Measurements from ENCODE around the gene DCST2.

Gene DCST2

DNA sequence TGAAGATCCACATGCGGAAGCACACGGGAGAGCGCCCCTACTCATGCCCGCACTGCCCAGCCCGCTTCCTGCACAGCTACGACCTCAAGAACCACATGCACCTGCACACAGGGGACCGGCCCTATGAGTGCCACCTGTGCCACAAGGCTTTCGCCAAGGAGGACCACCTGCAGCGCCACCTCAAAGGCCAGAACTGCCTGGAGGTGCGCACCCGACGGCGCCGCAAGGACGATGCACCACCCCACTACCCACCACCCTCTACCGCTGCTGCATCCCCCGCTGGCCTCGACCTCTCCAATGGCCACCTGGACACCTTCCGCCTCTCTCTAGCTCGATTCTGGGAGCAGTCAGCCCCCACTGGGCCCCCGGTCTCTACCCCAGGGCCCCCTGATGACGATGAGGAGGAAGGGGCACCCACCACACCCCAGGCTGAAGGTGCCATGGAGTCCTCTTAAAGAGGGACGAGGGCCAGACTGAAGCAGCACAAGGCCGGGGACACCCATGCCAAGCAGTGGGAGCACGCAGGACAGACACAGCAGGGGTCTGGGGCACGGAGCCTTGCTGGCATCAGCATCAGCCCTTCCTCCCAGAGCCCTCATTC lies 17.2 kb downstream of the DCST2 start:
- no peaks in the 10 kb centered on the region for H3K27me3 ChIP-seq (ENCODE audit: insufficient read depth, poor library complexity, severe bottlenecking)
- no peak overlapping the region for H3K4me3 ChIP-seq (replicated peaks; ENCODE audit: insufficient read depth, low read length)
- no peak overlapping the region; the same call in 1 of the 2 replicates for H3K27ac ChIP-seq (replicated peaks)
- TF ChIP-seq POLR2AphosphoS5 (IDR thresholded peaks at IDR 0.05; ENCODE audit: low read depth): peak; percentile 67
- no peak for TF ChIP-seq GABPA (IDR thresholded peaks at IDR 0.05; ENCODE audit: low read depth)
- DNase-seq (ENCODE audit: low read depth in 1 of 2, low spot score in 1 of 2): peak in 1 of 2 experiments; percentile 28

GRCh38 chr1:155015527-155016230 lies 17.9 kb downstream of the DCST2 start:
- TF ChIP-seq, protein P1, sequence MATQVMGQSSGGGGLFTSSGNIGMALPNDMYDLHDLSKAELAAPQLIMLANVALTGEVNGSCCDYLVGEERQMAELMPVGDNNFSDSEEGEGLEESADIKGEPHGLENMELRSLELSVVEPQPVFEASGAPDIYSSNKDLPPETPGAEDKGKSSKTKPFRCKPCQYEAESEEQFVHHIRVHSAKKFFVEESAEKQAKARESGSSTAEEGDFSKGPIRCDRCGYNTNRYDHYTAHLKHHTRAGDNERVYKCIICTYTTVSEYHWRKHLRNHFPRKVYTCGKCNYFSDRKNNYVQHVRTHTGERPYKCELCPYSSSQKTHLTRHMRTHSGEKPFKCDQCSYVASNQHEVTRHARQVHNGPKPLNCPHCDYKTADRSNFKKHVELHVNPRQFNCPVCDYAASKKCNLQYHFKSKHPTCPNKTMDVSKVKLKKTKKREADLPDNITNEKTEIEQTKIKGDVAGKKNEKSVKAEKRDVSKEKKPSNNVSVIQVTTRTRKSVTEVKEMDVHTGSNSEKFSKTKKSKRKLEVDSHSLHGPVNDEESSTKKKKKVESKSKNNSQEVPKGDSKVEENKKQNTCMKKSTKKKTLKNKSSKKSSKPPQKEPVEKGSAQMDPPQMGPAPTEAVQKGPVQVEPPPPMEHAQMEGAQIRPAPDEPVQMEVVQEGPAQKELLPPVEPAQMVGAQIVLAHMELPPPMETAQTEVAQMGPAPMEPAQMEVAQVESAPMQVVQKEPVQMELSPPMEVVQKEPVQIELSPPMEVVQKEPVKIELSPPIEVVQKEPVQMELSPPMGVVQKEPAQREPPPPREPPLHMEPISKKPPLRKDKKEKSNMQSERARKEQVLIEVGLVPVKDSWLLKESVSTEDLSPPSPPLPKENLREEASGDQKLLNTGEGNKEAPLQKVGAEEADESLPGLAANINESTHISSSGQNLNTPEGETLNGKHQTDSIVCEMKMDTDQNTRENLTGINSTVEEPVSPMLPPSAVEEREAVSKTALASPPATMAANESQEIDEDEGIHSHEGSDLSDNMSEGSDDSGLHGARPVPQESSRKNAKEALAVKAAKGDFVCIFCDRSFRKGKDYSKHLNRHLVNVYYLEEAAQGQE (IDR thresholded peaks at IDR 0.05; ENCODE audit: insufficient replicate concordance, low read depth): no peak
- TF ChIP-seq GABPA (IDR thresholded peaks at IDR 0.05; ENCODE audit: low read depth): no peak
- TF ChIP-seq, protein P2, sequence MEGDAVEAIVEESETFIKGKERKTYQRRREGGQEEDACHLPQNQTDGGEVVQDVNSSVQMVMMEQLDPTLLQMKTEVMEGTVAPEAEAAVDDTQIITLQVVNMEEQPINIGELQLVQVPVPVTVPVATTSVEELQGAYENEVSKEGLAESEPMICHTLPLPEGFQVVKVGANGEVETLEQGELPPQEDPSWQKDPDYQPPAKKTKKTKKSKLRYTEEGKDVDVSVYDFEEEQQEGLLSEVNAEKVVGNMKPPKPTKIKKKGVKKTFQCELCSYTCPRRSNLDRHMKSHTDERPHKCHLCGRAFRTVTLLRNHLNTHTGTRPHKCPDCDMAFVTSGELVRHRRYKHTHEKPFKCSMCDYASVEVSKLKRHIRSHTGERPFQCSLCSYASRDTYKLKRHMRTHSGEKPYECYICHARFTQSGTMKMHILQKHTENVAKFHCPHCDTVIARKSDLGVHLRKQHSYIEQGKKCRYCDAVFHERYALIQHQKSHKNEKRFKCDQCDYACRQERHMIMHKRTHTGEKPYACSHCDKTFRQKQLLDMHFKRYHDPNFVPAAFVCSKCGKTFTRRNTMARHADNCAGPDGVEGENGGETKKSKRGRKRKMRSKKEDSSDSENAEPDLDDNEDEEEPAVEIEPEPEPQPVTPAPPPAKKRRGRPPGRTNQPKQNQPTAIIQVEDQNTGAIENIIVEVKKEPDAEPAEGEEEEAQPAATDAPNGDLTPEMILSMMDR (IDR thresholded peaks at IDR 0.05; ENCODE audit: insufficient read depth, low read length): no peak
- H3K27ac ChIP-seq (replicated peaks): no peak overlapping the region
- peak in 1 of 2 experiments; percentile 45 for DNase-seq (ENCODE audit: low read depth in 1 of 2, low spot score in 1 of 2)
- H3K27me3 ChIP-seq (ENCODE audit: insufficient read depth, poor library complexity, severe bottlenecking): no peaks in the 10 kb centered on the region
- H3K4me3 ChIP-seq (replicated peaks; ENCODE audit: insufficient read depth, low read length): no peak overlapping the region

GRCh38 chr1:155014709-155015508 lies 18.7 kb downstream of the DCST2 start:
- no peaks in the 10 kb centered on the region for H3K27me3 ChIP-seq (ENCODE audit: insufficient read depth, poor library complexity, severe bottlenecking)
- DNase-seq (ENCODE audit: low read depth in 1 of 2, low spot score in 1 of 2): peak in 1 of 2 experiments; percentile 39
- H3K4me3 ChIP-seq (replicated peaks; ENCODE audit: insufficient read depth, low read length): no peak overlapping the region
- H3K27ac ChIP-seq (replicated peaks): no peak overlapping the region
- TF ChIP-seq POLR2AphosphoS5 (IDR thresholded peaks at IDR 0.05; ENCODE audit: low read depth): no peak; the same call in 1 of the 2 replicates
- TF ChIP-seq GABPA (IDR thresholded peaks at IDR 0.05; ENCODE audit: low read depth): no peak
- TF ChIP-seq, protein P2 (IDR thresholded peaks at IDR 0.05; ENCODE audit: insufficient read depth, low read length): no peak
- TF ChIP-seq, protein P1 (IDR thresholded peaks at IDR 0.05; ENCODE audit: insufficient replicate concordance, low read depth): no peak
- TF ChIP-seq SPI1 (IDR thresholded peaks at IDR 0.05; ENCODE audit: borderline replicate concordance, low read depth): no peak

- no peak for TF ChIP-seq POLR2AphosphoS5 (IDR thresholded peaks at IDR 0.05; ENCODE audit: low read depth)
- TF ChIP-seq GABPA (IDR thresholded peaks at IDR 0.05; ENCODE audit: low read depth): no peak
- TF ChIP-seq, protein P1 (IDR thresholded peaks at IDR 0.05; ENCODE audit: insufficient replicate concordance, low read depth): no peak
- TF ChIP-seq, protein P2 (IDR thresholded peaks at IDR 0.05; ENCODE audit: insufficient read depth, low read length): no peak
- TF ChIP-seq SPI1 (IDR thresholded peaks at IDR 0.05; ENCODE audit: borderline replicate concordance, low read depth): no peak
- no peaks in the 10 kb centered on the region for H3K27me3 ChIP-seq (ENCODE audit: insufficient read depth, poor library complexity, severe bottlenecking)
- no peak overlapping the region for H3K4me3 ChIP-seq (replicated peaks; ENCODE audit: insufficient read depth, low read length)
- peak in 1 of 2 experiments; percentile 50 for DNase-seq (ENCODE audit: low read depth in 1 of 2, low spot score in 1 of 2)
- no peak overlapping the region; the same call in 1 of the 2 replicates for H3K27ac ChIP-seq (replicated peaks)
Observed at GRCh38 chr1:155013632-155014031, 19.9 kb downstream of the DCST2 start.
